Progenitor cell of endocrine pancreas (in vitro differentiated cells): Measurements from ENCODE around the gene IGFLR1. TPM values are rescaled to one million over a fixed set of nuclear protein-coding genes. Genes with fewer than 3 reads are reported as not detected.
A peak's percentile ranks its signal among the peaks of the same experiment; 100 is the strongest.

ENCODE experiments used
- DNase-seq: peaks from one replicate; pipeline ENCODE4 v3.0.0; 2021; ENCODE audit warnings: low spot score; ENCODE audit not compliant: unreplicated experiment
- H3K27ac Mint-ChIP-seq: 2 replicates; pipeline ENCODE4 v1.8.0; 2021; ENCODE audit warnings: mild to moderate bottlenecking, moderate library complexity, mixed read lengths
- H3K27me3 Mint-ChIP-seq: 2 replicates; pipeline ENCODE4 v1.8.0; 2021; ENCODE audit warnings: mixed read lengths
- H3K36me3 Mint-ChIP-seq: 2 replicates; pipeline ENCODE4 v1.8.0; 2022; ENCODE audit warnings: mixed read lengths; ENCODE audit not compliant: insufficient read depth
- H3K4me1 Mint-ChIP-seq: 2 replicates; pipeline ENCODE4 v1.8.0; 2021; ENCODE audit warnings: low read depth, mixed read lengths
- H3K4me3 Mint-ChIP-seq: 2 replicates; pipeline ENCODE4 v1.8.0; 2021; ENCODE audit warnings: low read depth, mild to moderate bottlenecking, moderate library complexity, mixed read lengths
- H3K9me3 Mint-ChIP-seq: 2 replicates; pipeline ENCODE4 v1.8.0; 2021; ENCODE audit warnings: low read depth, mixed read lengths
- CTCF ChIP-seq: fragments of 200-600 bp; sonication (generic); IDR thresholded peaks from one replicate; pipeline ENCODE4 v1.5.0; 2021; ENCODE audit warnings: antibody characterized with exemption, mild to moderate bottlenecking; ENCODE audit not compliant: unreplicated experiment
- total RNA-seq: library from RNA; stranded (reverse); gene quantifications from 2 replicates; pipeline ENCODE4 v1.2.1, GENCODE V29; 2021

Gene IGFLR1
- total RNA-seq, 1 donor from 2014 or later = 5.1 TPM

DNA sequence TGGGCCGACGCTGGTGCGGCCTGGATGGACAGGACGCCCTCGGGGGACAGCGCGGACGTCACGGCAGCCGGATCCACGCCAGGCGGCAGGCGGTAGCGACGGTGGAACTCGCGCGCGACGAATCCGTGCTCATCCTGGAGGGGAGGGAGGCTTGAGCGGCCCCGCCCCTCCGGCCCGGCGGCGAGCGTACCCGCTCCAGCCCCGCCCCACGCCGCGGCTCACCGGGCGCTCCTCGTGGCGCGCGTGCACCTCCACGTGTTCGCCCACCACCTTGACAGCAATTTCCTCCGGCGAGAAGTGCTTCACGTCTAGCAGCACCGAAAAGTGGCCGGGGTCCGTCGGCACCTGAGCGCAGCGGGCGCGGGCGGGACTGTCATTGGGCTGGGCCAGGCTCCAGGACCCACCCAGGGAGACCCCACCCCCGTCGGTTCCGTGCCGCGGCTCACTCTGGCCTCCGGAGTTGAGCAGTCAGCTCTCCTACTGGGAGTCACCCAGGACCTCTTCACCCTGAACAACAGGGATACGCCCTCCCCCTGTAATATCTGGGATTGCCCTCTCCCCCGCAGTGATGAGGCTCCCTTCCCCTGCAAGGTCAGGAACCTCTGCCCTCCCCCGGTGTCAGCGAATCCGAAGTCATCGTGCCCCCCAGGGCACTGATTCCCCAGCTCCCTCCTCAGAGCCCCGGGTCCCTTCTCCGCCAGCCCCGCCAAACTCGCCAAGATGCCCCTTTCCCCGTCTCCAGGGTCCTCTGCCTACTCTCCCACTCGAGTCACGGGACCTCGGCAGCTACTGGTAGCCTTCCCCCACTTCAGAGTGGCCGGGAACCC is 13.5 kb upstream of the IGFLR1 start:
- DNase-seq = no peak
- Mint-ChIP-seq H3K27me3 (peaks cover 20% of the 10 kb centered on the region), H3K27ac (peak overlapping the region; percentile 6), H3K4me3 (peak overlapping the region; percentile 34), H3K9me3 (no peaks in the 10 kb centered on the region), H3K4me1 (peaks cover 12% of the 10 kb centered on the region), H3K36me3 (peaks cover 13% of the 10 kb centered on the region)
- TF ChIP-seq CTCF = no peak

GRCh38 chr19:35755131-35755549 is 12.9 kb upstream of the IGFLR1 start:
- Mint-ChIP-seq H3K27me3 (peaks cover 20% of the 10 kb centered on the region), H3K4me1 (peaks cover 12% of the 10 kb centered on the region), H3K27ac (no peak overlapping the region), H3K9me3 (no peaks in the 10 kb centered on the region), H3K36me3 (peaks cover 13% of the 10 kb centered on the region), H3K4me3 (no peak overlapping the region)
- no peak for DNase-seq
- TF ChIP-seq CTCF = no peak

DNA sequence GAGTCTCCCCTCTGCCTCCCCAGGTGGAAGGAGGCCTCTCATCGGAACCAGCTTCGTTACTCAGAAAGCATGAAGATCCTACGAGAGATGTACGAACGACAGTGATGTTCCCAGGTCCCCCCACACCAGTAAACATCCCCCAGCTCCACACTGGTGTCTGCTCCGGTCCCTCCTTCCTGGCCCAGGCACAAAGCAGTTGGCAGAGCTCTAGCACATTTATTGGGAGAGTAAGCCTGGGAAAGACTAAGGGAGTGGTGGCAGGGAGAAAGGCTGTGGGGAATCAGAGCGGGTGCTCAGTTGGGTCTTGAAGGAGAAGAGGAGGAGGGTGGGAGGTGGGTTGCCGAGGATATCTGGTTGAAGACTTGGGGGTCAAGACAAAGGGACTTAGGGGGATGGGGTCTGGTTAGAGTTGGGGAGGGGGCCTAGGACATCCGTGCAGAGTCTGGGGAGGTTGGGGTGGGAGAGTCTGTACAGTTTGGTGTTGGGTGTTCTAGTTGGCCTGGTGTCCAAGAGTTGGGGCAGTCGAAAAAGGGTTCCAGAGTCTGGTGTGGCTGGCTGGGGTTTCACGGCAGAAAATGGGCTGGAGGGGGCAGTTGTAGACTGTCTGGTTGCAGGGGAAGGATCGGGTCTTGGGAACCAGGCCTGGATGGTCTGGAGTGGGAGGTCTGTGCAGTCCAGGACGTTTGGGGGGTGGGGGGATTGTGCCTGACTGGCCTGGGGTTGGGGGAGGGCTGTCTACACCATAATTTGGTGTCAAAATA is 12.3 kb upstream of the IGFLR1 start:
- peaks cover 13% of the 10 kb centered on the region for H3K4me1 Mint-ChIP-seq
- no peaks in the 10 kb centered on the region for H3K9me3 Mint-ChIP-seq
- DNase-seq = no peak
- no peak for TF ChIP-seq CTCF
- no peak overlapping the region for H3K27ac Mint-ChIP-seq
- H3K27me3 Mint-ChIP-seq = peaks cover 20% of the 10 kb centered on the region
- H3K4me3 Mint-ChIP-seq = no peak overlapping the region
- peaks cover 13% of the 10 kb centered on the region for H3K36me3 Mint-ChIP-seq

GRCh38 chr19:35753634-35754369 is 11.6 kb upstream of the IGFLR1 start:
- TF ChIP-seq CTCF = no peak
- no peaks in the 10 kb centered on the region for H3K9me3 Mint-ChIP-seq
- H3K27ac Mint-ChIP-seq = no peak overlapping the region
- peaks cover 20% of the 10 kb centered on the region for H3K27me3 Mint-ChIP-seq
- no peak overlapping the region for H3K4me3 Mint-ChIP-seq
- H3K4me1 Mint-ChIP-seq = peaks cover 13% of the 10 kb centered on the region
- H3K36me3 Mint-ChIP-seq = peaks cover 13% of the 10 kb centered on the region
- DNase-seq = no peak
